Coronary artery (tissue), 2 donors: ENCODE results near the gene TREX2.

Experiments used
- DNase-seq: peaks from one replicate; pipeline ENCODE4 v3.0.0-alpha.2; 2017; ENCODE audit warnings: low spot score
- H3K27ac ChIP-seq, 2 donors: fragments of 200-600 bp; sonication (generic); one replicate each; pipeline ENCODE4 v1.5.1; 2016 to 2019
- H3K4me3 ChIP-seq: fragments of 200-600 bp; sonication (generic); 2 replicates; pipeline ENCODE4 v1.5.1; 2016; ENCODE audit warnings: mild to moderate bottlenecking, moderate library complexity
- CTCF ChIP-seq: fragments of 200-600 bp; sonication (generic); IDR thresholded peaks from one replicate; pipeline ENCODE4 v1.5.1; 2019; ENCODE audit warnings: antibody characterized with exemption

Gene TREX2

GRCh38 chrX:153450114-153450948 lies 4.5 kb upstream of the TREX2 start:
- no peak overlapping the region for H3K27ac ChIP-seq
- no peak for DNase-seq
- no peak overlapping the region for H3K4me3 ChIP-seq
- no peak for TF ChIP-seq CTCF

GRCh38 chrX:153449368-153450113 lies 3.7 kb upstream of the TREX2 start:
- Histone ChIP-seq H3K27ac (no peak overlapping the region), H3K4me3 (no peak overlapping the region)
- no peak for TF ChIP-seq CTCF
- no peak for DNase-seq

GRCh38 chrX:153448556-153449367 lies 2.9 kb upstream of the TREX2 start:
- DNase-seq: no peak
- Histone ChIP-seq H3K4me3 (no peak overlapping the region), H3K27ac (no peak overlapping the region)
- no peak for TF ChIP-seq CTCF

GRCh38 chrX:153447581-153447960 lies 1.7 kb upstream of the TREX2 start:
- DNase-seq: no peak
- Histone ChIP-seq H3K27ac (no peak overlapping the region), H3K4me3 (no peak overlapping the region)
- no peak for TF ChIP-seq CTCF

GRCh38 chrX:153446950-153447580 lies 1.2 kb upstream of the TREX2 start:
- H3K4me3 ChIP-seq: no peak overlapping the region
- no peak for TF ChIP-seq CTCF
- no peak overlapping the region for H3K27ac ChIP-seq
- no peak for DNase-seq

- Histone ChIP-seq H3K4me3 (no peak overlapping the region), H3K27ac (no peak overlapping the region)
- TF ChIP-seq CTCF: no peak
- DNase-seq: no peak
These were observed 730 bp upstream of the TREX2 start for GRCh38 chrX:153446636-153446936.
